Dermis microvascular lymphatic vessel endothelial cell (primary cell): ENCODE results near the gene MDM1. TPM values are rescaled to one million over a fixed set of nuclear protein-coding genes. Genes with fewer than 3 reads are reported as not detected.

Source experiments
- total RNA-seq: library from RNA; depleted of rRNA; stranded (reverse); fragments of >200 nt; gene quantifications from 2 replicates; pipeline ENCODE4 v1.2.1, GENCODE V29; 2014

Gene MDM1
- total RNA-seq, 1 donor from 2014 or later, result 5.6 TPM

Other genes with a start within 250 kb of the MDM1 start
- gene IFNG, start 172.6 kb downstream of the MDM1 start, total RNA-seq, result not detected in 2 replicates
- not detected in 2 replicates for gene IL26, start 106.6 kb downstream of the MDM1 start, total RNA-seq
- not detected in 2 replicates for gene IL22, start 78.8 kb downstream of the MDM1 start, total RNA-seq